HG03457 (cell line): ENCODE results near the gene KIAA1671.
A peak's percentile ranks its signal among the peaks of the same experiment; 100 is the strongest.

Source experiments
- ATAC-seq: cut with Tn5 transposase; IDR thresholded peaks from one replicate; pipeline ENCODE4 v1.9.1; 2021; ENCODE audit warnings: moderate number of reproducible peaks; ENCODE audit not compliant: unreplicated experiment

Gene KIAA1671

DNA sequence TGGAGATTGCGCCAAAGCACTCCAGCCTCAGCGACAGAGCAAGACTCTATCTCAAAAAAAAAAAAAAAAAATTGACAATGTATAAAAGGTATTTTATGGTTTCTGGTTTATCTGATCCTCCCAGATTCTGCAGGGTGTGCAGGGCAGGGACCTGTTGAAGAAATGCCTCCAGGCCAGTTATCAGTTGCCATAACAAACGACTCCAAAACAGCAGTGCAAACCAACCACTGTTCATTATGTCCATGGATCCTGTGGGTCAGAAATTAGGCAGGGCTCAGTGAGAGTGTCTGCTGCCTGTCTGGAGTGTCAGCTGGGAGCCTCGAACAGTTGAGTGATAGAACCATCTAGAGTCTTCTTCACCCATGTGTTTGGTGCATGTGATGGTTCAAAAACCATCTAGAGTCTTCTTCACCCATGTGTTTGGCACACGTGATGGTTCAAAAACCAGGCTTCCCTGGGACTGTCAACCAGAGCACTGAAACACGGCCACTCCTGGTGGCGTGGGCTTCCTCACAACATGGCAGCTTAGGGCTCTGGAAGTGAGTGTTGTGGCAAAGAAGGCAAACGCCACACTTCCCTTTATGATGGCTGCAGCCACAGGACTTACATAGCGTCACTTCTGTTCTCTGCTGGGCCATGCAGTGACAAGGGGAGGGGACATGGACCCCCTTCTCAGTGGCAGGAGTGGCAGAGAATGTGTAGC is 132.0 kb downstream of the KIAA1671 start:
- no peak for ATAC-seq

DNA sequence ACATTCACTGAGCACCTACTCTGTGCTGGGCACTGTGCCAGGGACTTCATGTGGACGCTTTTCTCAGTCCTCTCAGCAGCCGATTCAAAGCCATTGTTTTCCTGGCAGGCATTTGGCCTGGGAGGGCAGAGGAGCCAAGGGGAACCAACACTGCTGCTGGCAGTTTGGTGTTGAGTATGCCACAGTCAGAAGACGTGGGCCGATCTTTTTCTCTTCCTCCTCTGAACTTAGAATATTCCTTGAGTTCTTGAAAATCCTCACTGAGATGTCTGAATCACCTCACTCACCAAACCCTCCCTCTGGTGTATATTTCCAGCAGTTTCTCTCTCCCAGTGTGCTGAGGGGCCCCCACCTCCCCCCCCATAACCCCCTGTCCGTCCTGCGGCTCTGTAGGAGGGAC is 132.6 kb downstream of the KIAA1671 start:
- no peak for ATAC-seq

DNA sequence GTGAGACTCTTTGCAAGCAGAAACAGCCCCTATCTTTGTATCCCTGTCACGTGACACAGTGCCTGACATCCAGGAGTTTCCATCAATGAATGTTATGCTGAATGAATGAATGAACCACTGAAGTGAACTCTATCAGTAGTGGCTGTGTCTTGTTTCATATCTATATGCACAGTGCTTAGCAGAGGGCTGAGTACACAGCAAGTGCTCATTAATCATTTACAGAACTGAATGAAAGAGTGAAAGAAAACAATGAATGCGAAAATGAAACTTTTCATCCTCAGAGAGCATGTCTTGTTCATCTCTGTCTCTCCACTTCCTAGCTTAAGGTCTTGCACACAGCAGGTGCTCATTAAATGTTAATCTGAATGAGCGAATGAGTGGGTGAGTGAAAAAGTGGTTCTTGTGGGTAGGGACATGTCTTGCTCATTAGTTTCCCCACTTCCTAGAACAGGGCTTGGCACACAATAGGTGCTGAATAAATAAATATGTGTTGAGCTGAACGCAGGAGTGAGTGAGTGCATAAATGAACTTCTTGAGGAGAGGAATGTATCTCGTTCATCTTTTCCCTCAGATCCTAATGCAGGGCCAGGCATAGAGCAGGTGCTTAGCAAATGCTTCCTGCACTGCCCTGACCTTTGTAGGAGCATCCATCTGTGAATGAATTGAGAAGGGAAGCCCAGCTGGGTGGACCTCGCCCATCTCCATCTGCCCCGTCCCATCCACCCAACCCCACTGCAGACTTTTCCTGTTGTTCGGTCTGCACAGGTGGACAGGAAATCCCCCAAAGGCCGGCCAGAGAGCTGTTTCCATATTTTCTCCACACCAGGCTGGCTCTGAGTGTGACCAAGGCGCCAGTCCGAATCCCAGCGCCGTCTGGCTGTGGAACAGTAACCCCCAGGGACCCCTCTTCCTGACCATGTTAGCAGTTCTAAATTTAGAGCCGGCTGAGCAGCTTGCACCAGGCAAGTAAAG is 133.7 kb downstream of the KIAA1671 start:
- peak; percentile 56 for ATAC-seq

- no peak for ATAC-seq
Observed at GRCh38 chr22:25086902-25087282, 134.4 kb downstream of the KIAA1671 start.

DNA sequence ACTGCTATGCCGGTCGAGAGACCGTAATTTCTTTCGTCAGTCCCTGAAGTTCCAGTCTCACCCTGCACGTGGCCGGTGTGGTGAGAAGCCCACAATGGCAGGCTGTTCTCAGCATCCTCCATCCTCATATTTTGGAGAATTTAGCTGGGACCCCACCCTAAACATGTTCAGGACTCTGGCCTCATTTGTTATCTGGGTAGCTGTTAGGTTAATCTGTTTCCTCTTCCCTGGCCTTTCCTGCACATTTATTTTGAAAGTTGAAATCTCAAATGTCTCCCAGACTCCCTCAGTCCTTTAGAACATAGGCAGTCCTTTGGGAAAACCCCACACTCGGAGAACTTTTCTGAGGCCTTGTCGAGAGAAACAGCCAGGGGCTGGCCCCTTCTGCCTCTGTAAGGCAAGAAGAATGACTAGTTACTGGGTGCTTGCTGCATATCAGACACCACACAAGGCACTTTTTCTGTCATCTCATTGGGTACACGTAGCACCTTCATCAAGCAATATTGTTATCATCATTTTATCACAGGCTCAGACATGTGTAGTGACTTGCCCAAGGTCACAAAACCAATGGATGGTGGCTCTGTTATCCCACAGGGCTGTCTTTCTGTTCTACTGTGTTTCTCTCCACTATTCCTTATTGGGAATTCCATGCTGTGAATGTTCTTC is 137.8 kb downstream of the KIAA1671 start:
- ATAC-seq = no peak

DNA sequence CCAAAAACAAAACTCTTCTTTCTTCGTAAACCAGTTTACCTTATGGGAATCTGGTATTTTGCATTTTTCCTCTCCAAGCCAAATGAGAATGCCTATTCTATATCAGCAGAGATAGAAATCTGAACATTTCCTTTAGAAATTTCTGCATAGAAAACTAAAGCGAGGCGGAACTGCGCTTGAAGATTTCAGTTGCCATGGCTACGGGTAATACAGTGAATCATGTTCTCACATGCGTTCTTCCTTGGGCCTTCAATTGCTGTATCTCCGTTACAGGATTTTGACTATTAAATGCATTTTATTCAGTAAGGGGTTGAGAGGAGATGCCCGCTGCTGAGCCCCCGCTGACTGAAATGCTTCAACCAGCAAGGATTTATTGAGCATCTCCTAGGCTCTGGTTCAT is 138.9 kb downstream of the KIAA1671 start:
- ATAC-seq = no peak

DNA sequence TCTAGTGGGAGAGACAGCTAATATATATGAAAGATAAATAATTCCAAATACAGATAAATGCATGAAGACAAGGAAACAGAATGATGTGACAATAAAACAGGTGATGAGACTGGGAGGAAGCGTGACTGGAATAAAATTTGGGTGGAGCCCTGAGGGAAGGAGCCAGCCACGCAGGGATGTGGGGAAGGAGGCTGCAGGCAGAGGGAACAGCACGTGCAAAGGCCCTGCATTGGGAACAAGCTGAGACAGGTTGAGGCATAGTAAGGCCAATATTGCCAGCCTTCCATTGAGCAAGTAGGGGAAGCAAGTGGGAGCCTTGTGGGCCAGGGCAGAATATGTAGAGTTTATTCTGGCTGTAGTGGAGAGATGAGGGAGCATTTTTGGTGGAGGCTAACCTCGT is 139.6 kb downstream of the KIAA1671 start:
- no peak for ATAC-seq

DNA sequence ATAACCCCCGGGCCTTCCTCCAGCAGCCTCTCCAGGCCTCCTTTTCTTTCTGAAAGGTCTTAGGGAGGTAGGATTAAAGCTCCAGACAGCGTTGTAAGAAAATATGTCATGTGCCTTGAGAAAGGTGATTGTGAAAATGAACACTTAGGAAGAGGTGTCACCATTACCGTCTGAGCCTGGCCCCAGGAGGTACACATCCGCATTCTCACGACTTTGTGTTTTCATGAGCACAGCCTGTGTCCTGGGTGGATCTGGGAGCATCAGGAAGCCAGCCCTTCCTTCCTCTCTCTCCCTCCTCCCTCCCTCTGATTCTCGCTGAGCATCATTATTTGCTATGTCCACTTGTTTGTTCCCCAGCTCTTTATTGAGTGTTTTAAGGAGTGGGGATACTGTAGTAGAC is 142.1 kb downstream of the KIAA1671 start:
- ATAC-seq = no peak

GRCh38 chr22:25095869-25096268 is 143.4 kb downstream of the KIAA1671 start:
- no peak for ATAC-seq

DNA sequence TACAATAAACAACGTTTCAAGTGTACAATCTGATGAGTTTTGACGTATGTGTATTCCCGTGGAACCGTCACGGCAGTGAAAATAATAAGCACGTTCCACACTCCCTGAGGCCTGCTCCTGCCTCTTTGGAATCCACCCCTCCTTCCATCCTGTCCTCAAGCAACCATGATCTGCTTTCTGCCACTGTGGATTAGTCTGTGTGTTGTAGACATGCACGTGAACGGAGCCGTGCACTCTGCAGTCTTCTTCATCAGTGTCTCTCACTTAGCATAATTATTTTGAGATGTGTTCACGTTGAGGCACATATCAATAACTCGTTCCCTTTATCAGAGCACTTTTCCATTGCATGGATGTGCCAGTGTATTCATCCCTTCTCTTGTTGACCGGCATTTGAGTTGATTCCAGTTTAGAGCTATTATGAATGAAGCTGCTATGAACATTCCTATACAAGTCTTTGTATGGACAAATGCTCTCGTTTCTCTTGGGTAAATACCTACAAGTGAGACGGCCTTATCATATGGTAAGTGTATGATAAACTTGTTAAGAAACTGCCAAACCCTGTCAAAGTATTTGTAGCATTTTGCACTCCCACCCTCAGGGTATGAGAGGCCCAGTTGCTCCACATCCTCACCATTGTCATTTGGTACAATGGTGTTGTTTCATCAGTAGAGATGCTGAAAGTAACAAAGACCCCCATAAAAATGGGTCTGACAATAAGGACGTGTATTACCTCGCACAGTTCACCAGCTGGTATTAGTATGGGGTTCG is 144.3 kb downstream of the KIAA1671 start:
- ATAC-seq = no peak

DNA sequence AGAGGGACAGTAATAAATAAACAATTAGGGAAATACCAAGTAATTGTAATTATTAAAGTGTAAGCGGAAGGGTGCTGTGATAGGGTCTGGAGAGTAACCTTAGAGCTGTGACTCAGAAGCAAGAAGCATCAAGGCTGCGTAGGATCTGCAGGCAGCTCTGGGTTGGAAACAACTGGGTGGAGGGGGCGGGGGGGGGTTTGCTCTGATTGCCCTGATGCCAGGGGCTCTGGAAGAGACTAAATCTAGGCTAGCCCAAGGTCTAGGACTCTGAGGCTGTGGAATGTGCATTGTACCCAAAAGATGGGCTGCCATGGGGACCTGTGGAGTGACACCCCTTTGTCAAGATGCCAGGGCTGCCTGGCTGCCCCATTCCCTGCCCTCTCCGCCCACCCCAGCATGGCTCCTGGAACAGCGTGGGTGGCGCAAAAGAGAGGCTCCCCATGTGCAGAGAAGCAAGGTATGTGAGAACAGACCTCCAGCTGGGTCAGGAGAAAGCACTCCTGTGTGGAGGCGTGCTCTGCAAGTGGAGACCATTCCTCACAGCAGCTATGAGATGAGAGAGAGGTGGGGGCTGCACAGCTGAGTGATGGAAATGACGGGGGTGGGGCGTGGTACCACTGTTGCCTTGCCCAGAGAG is 146.0 kb downstream of the KIAA1671 start:
- no peak for ATAC-seq

DNA sequence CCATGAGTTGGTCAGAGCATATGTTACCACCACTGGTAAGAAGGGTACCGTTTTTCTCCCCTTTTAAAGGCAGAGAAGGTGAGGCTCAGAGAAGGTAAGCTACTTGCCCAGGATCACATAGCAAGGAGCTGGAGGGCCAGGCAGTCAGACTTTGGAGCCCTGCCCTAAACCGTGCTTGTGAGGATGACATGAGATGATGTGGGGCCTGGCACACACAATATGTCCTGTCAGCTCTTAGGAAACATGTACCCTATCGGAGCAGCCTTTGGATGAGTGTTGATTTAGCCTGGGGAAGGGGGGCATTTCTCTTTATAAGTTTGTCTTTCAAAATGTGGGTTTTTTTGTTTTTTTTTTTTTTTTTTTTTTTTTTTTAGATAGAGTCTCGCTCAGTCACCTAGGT is 146.7 kb downstream of the KIAA1671 start:
- no peak for ATAC-seq

DNA sequence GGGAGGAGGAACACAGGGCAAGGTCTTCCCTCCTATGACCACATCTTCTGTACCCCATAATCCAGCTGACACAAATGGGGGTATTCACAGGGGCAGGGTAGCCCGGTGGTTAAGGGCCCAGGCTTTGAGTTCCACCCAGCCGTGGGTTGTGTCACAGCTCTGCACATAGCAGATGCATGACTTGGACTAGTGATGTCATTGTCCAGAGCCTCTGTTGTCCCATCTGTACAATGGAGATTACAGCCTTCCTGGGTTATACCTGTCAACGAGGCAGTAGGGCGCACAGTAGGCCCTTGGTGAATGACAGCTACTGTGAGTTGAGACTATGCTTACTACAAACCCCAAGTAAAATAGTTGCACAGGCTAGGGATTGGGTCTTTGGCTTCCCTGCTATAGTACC is 147.9 kb downstream of the KIAA1671 start:
- ATAC-seq = no peak

DNA sequence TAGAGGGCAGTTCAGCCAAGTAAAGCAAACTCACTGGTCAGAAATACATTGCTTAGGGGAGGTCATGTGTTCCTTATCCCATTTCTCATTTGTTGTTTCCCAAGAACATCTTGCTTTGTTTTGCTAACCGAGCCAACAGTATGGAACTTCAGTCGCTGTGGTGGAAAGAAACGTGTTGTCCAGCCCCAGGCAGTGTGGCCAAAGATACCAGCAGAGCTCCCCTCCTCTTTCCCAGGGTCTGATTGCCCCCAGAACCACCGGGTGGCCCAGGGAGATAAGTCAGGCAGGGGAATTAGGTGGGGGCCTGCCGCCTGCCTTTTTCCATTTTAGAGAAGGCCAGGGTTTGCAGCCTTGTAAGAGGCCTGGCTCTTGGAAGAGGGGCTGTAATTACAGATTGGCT is 148.4 kb downstream of the KIAA1671 start:
- no peak for ATAC-seq

GRCh38 chr22:25101501-25101900 is 149.0 kb downstream of the KIAA1671 start:
- no peak for ATAC-seq

DNA sequence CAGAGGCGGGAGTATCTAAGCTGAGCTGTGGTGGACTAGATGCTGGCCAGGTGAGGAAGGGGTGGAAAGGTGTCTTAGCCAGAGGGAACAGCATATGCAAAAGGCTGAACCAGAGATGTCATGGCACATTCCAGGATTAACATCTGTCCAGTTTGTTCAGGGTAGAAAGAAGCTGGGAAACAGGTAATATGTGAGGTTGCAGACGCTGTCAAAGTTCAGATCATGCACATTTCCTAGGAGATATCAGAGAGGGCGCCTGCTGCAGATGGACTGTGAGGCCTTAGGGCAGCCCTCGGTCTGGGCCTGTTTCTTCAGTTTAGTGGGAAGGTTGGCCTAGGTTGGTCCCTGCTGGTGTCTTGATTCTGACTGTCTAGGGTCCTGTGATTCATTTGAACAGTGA is 149.5 kb downstream of the KIAA1671 start:
- no peak for ATAC-seq

GRCh38 chr22:25102722-25103121 is 150.2 kb downstream of the KIAA1671 start:
- no peak for ATAC-seq

DNA sequence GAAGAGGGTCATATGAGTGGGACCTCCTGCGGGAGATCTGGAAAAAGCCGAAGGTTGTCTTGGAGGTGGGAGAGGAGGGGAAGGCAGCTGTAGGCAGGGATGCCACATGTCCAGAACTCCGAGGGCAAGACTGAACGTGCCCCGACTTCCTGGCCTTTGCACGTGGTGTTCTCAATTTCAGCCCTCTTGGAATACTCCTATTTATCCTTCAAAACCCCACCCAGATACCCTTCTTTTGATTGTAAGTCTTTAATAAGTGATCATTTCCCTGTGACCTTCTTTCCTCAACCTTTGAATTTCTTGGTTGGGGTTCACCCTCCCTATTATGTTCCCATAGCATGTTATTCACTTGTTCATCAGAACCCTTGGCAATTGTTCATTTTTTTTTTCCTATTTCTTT is 151.9 kb downstream of the KIAA1671 start:
- no peak for ATAC-seq

- no peak for ATAC-seq
Observed at GRCh38 chr22:25105817-25106650, 153.5 kb downstream of the KIAA1671 start.
